IgD-negative memory B cell (primary cell): Measurements from ENCODE around the gene VEZF1. TPM values are rescaled to one million over a fixed set of nuclear protein-coding genes. Genes with fewer than 3 reads are reported as not detected.

Experiments used
- H3K27ac Mint-ChIP-seq, 3 donors: one replicate each; pipeline ENCODE4 v1.8.0; 2020 to 2022; ENCODE audit warnings: mild to moderate bottlenecking in 3 of 3, mixed read lengths in 3 of 3, moderate library complexity in 1 of 3
- H3K27me3 Mint-ChIP-seq: one replicate; pipeline ENCODE4 v1.8.0; 2021; ENCODE audit warnings: mixed read lengths
- H3K36me3 Mint-ChIP-seq: one replicate; pipeline ENCODE4 v1.8.0; 2020; ENCODE audit warnings: mild to moderate bottlenecking, mixed read lengths
- H3K4me1 Mint-ChIP-seq, 3 donors: one replicate each; pipeline ENCODE4 v1.8.0; 2020 to 2022; ENCODE audit warnings: mixed read lengths in 3 of 3, mild to moderate bottlenecking in 1 of 3
- H3K4me3 Mint-ChIP-seq, 4 donors: one replicate each; pipeline ENCODE4 v1.8.0; 2020 to 2022; ENCODE audit warnings: mild to moderate bottlenecking in 4 of 4, mixed read lengths in 4 of 4, moderate library complexity in 3 of 4
- H3K9me3 Mint-ChIP-seq, 3 donors: one replicate each; pipeline ENCODE4 v1.8.0; 2020 to 2021; ENCODE audit warnings: mixed read lengths in 3 of 3, mild to moderate bottlenecking in 1 of 3
- polyA plus RNA-seq: library from polyadenylated mRNA; unstranded; fragments of 300-500 nt; fragmentation: Illumina TruSeq; gene quantifications from one replicate; pipeline ENCODE4 v1.2.3, GENCODE V29; 2021

VEZF1 gene
- polyA plus RNA-seq: 38.3 TPM

- H3K9me3 Mint-ChIP-seq: no peaks in the 10 kb centered on the region
- H3K4me1 Mint-ChIP-seq: peaks cover 31 to 47% (median 34%) of the 10 kb centered on the region in 3 donors
- peak within 1 kb of the TSS; percentile 89 to 97 (median 93) for H3K4me3 Mint-ChIP-seq
- no peaks in the 10 kb centered on the region for H3K27me3 Mint-ChIP-seq
- H3K27ac Mint-ChIP-seq: peak within 1 kb of the TSS; percentile 88 to 96 (median 91)
- H3K36me3 Mint-ChIP-seq: peaks cover 2% of the 10 kb centered on the region
These were observed at the start of gene VEZF1 for GRCh38 chr17:57987581-57988300. Gene VEZF1, minus strand, starts transcription at chr17:57988254. Its CDS starts 143 bp downstream, at chr17:57988111.

- no peak overlapping the region for H3K4me3 Mint-ChIP-seq
- H3K9me3 Mint-ChIP-seq: no peaks in the 10 kb centered on the region
- H3K36me3 Mint-ChIP-seq: peaks cover 4% of the 10 kb centered on the region
- no peak overlapping the region for H3K27ac Mint-ChIP-seq
- no peaks in the 10 kb centered on the region for H3K27me3 Mint-ChIP-seq
- H3K4me1 Mint-ChIP-seq: no peaks in the 10 kb centered on the region
These were observed 44.8 kb upstream of the VEZF1 start for GRCh38 chr17:58032691-58033415.

DNA sequence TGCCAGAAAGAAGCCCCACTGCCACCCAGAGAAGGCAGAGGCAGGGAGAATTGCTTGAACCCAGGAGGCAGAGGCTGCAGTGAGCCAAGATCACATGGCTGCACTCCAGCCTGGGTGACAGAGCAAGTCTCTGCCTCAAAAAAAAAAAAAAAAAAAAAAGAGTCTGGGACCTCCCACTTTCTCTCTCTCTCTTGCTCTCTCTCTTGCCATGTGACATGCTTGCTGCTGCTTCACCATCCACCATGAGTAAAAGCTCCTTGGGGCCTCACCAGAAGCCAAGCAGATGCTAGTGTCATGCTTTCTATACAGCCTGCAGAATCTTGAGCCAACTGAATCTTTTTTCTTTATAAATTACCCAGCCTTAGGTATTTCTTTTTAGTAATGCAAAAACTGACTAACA is 40.5 kb upstream of the VEZF1 start:
- H3K9me3 Mint-ChIP-seq: no peaks in the 10 kb centered on the region
- H3K27ac Mint-ChIP-seq: no peak overlapping the region
- H3K4me1 Mint-ChIP-seq: no peaks in the 10 kb centered on the region
- H3K27me3 Mint-ChIP-seq: peaks cover 5% of the 10 kb centered on the region
- peaks cover 4% of the 10 kb centered on the region for H3K36me3 Mint-ChIP-seq
- H3K4me3 Mint-ChIP-seq: no peak overlapping the region

GRCh38 chr17:58020401-58020800 is 32.3 kb upstream of the VEZF1 start:
- H3K27me3 Mint-ChIP-seq: peaks cover 11% of the 10 kb centered on the region
- no peak overlapping the region for H3K4me3 Mint-ChIP-seq
- H3K36me3 Mint-ChIP-seq: peaks cover 2% of the 10 kb centered on the region
- H3K9me3 Mint-ChIP-seq: peaks cover 0 to 2% (median 0%) of the 10 kb centered on the region in 3 donors
- no peak overlapping the region for H3K27ac Mint-ChIP-seq
- H3K4me1 Mint-ChIP-seq: no peaks in the 10 kb centered on the region

DNA sequence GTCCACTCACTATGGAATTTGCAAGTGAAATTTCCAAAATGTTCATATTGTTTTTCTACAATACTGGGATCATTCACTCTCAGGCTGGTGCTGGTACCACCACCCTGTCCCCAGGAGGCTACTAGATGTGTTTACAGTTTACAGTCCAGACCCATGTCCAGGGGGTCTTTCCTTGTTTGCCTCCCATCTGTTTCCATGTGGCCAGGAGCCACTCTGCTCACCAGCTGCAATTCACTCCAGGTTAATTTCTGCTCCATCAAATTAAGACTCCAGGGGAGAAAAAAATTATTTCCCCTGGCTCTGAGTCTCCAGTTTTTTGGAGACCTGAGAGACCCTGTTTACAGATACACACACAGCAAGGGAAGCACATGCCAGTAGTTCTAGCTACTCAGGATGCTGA is 31.5 kb upstream of the VEZF1 start:
- H3K36me3 Mint-ChIP-seq: peaks cover 2% of the 10 kb centered on the region
- peaks cover 13% of the 10 kb centered on the region for H3K27me3 Mint-ChIP-seq
- H3K9me3 Mint-ChIP-seq: peaks cover 0 to 2% (median 0%) of the 10 kb centered on the region in 3 donors
- H3K4me1 Mint-ChIP-seq: no peaks in the 10 kb centered on the region
- no peak overlapping the region for H3K4me3 Mint-ChIP-seq
- H3K27ac Mint-ChIP-seq: no peak overlapping the region

GRCh38 chr17:58019039-58019438 is 31.0 kb upstream of the VEZF1 start:
- Mint-ChIP-seq H3K27me3 (peaks cover 13% of the 10 kb centered on the region), H3K36me3 (peaks cover 2% of the 10 kb centered on the region), H3K4me3 (no peak overlapping the region), H3K27ac (no peak overlapping the region), H3K9me3 (peaks cover 0 to 2% (median 0%) of the 10 kb centered on the region in 3 donors), H3K4me1 (no peaks in the 10 kb centered on the region)

GRCh38 chr17:58010067-58010799 is 22.2 kb upstream of the VEZF1 start:
- Mint-ChIP-seq H3K4me1 (peaks cover 14 to 25% (median 15%) of the 10 kb centered on the region in 3 donors), H3K4me3 (peak overlapping the region in 3 of 4 donors; percentile 21 to 51 (median 46))

DNA sequence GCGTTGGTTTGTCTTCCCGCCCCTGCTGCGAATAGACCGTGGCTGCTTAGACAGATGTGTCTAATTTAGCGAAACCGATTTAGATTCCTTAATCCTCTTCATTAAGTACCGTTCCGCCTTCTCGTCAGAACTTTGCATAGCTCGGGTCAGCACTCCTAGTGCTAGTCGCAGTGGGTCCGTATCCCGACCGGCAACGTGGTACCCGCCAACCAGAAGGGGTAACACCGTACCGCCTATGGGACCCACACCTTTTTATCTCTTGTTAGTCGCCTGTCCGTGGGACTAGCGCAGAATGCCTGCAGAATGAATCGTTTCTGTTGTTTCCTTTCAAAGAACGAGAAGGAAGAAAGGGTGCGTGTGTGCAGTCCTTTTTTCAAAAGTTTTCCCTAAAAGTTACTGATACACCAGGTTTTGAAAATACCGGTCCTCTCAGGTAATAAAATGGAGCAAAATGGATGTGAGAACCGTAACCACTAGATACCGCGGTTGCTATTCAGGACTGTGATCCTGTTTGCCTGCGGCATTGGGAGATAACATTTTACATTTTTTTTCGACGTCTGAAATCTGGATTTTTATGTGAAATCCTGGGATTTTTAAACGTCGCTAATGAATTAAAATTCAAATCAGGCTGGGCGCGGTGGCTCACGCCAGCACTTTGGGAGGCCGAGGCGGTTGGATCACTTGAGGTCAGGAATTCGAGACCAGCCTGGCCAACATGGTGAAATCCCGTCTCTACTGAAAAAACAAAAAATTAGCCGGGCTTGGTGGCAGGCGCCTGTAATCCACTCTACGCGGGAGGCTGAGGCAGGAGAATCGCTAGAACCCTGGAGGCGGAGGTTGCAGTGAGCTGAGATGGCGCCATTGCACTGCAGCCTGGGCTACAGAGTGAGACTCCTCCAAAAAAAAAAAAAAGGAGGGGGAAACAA is 20.0 kb upstream of the VEZF1 start:
- Mint-ChIP-seq H3K36me3 (peaks cover 5% of the 10 kb centered on the region), H3K27ac (peak overlapping the region; percentile 97 to 100 (median 99)), H3K4me3 (peak overlapping the region; percentile 99 to 100 (median 100)), H3K9me3 (no peaks in the 10 kb centered on the region), H3K27me3 (no peaks in the 10 kb centered on the region), H3K4me1 (peaks cover 27 to 33% (median 29%) of the 10 kb centered on the region in 3 donors)

More at GRCh38 chr17:58010067-58010799, 22.2 kb upstream of the VEZF1 start:
- Mint-ChIP-seq H3K36me3 (no peaks in the 10 kb centered on the region), H3K27me3 (peaks cover 1% of the 10 kb centered on the region), H3K27ac (no peak overlapping the region), H3K9me3 (no peaks in the 10 kb centered on the region)

DNA sequence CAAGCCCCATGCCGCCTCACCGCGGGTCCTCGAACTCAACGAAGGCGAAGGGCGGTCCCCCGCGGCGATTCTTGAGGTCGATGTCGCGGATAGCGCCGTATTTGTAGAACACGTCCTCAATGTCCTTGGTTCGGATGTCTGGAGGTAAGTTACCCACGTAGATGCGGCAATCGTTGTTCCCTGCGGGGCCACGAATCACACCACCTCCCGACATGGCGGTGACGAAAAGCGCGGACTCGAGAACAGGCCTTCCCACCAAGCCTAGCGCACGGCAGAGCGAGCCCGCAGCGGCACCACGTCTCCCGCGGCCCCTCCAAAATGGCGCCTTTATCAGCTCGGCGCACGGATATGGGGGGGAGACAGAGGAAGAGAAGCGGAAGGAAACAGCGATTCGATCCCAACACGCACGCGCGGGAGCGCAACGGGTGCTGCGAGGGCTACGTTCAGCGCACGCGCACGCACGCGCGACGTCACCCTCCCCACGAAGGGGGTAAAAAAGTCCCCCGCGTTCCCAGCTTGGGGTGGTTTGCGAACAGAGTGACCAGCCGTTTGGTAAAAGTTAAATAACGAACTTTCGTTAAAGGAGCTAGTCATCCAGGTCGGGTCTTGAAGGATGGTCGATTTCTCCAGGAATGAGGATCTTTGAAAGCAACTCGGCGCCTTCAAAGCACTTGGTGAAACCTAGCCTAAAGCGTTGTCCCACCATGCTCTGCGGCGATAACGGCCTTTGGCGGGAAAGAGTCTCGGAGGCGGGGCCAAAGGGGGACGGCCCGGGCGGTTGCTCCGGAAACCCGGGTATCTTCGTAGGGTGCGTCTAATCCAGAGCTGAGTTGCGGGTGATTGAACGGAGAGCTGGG is 19.1 kb upstream of the VEZF1 start, which contains the start of gene SRSF1:
SRSF1 (minus strand) TSS at position 323 of the 857 bp plus-strand sequence; CDS start at position 214, 109 bp downstream.
- no peaks in the 10 kb centered on the region for H3K27me3 Mint-ChIP-seq
- peaks cover 31 to 42% (median 36%) of the 10 kb centered on the region in 3 donors for H3K4me1 Mint-ChIP-seq
- H3K27ac Mint-ChIP-seq: peak within 1 kb of the TSS; percentile 97 to 100 (median 99)
- peaks cover 5% of the 10 kb centered on the region for H3K36me3 Mint-ChIP-seq
- H3K4me3 Mint-ChIP-seq: peak within 1 kb of the TSS; percentile 99 to 100 (median 100)
- no peaks in the 10 kb centered on the region for H3K9me3 Mint-ChIP-seq

GRCh38 chr17:58006560-58006923 is 18.5 kb upstream of the VEZF1 start:
- Mint-ChIP-seq H3K27me3 (no peaks in the 10 kb centered on the region), H3K27ac (peak overlapping the region; percentile 97 to 100 (median 99)), H3K36me3 (peaks cover 5% of the 10 kb centered on the region), H3K4me1 (peaks cover 31 to 43% (median 37%) of the 10 kb centered on the region in 3 donors), H3K4me3 (peak overlapping the region; percentile 99 to 100 (median 100)), H3K9me3 (no peaks in the 10 kb centered on the region)

- no peaks in the 10 kb centered on the region for H3K27me3 Mint-ChIP-seq
- peaks cover 5% of the 10 kb centered on the region for H3K36me3 Mint-ChIP-seq
- peak overlapping the region; percentile 97 to 100 (median 99) for H3K27ac Mint-ChIP-seq
- H3K9me3 Mint-ChIP-seq: no peaks in the 10 kb centered on the region
- peak overlapping the region; percentile 99 to 100 (median 100) for H3K4me3 Mint-ChIP-seq
- peaks cover 31 to 43% (median 39%) of the 10 kb centered on the region in 3 donors for H3K4me1 Mint-ChIP-seq
These were observed 17.9 kb upstream of the VEZF1 start for GRCh38 chr17:58005728-58006559.

- H3K4me1 Mint-ChIP-seq: peaks cover 31 to 43% (median 39%) of the 10 kb centered on the region in 3 donors
- H3K9me3 Mint-ChIP-seq: no peaks in the 10 kb centered on the region
- H3K27ac Mint-ChIP-seq: peak overlapping the region; percentile 89 to 99 (median 97)
- H3K27me3 Mint-ChIP-seq: no peaks in the 10 kb centered on the region
- peaks cover 5% of the 10 kb centered on the region for H3K36me3 Mint-ChIP-seq
- peak overlapping the region; percentile 99 to 100 (median 100) for H3K4me3 Mint-ChIP-seq
These were observed 17.1 kb upstream of the VEZF1 start for GRCh38 chr17:58005031-58005727.
